Neural cell (in vitro differentiated cells): ENCODE data around the gene COL3A1. TPM values are rescaled to one million over a fixed set of nuclear protein-coding genes. Genes with fewer than 3 reads are reported as not detected.

Source experiments
- H2AFZ ChIP-seq: fragments of 200-600, 300-800 bp; sonication (generic), shearing (Covaris generic); 2 replicates; pipeline ENCODE4 v1.6.0; 2014; ENCODE audit warnings: low read depth, mild to moderate bottlenecking, antibody characterized with exemption, low read length, moderate library complexity
- H3F3A ChIP-seq: fragments of 200-600 bp; shearing (Covaris generic); 2 replicates; pipeline ENCODE4 v1.6.1; 2016; ENCODE audit warnings: mild to moderate bottlenecking, moderate library complexity, mixed read lengths, antibody characterized with exemption, low read length; ENCODE audit not compliant: insufficient read depth, poor library complexity, severe bottlenecking
- H3K27ac ChIP-seq: fragments of 200-600, 300-800 bp; sonication (generic), shearing (Covaris generic); 2 replicates; pipeline ENCODE4 v1.5.1; 2014; ENCODE audit warnings: mild to moderate bottlenecking, low read length, moderate library complexity
- H3K27me3 ChIP-seq: fragments of 300-800, 200-600 bp; sonication (generic), shearing (Covaris generic); 2 replicates; pipeline ENCODE4 v1.6.0; 2014; ENCODE audit warnings: mild to moderate bottlenecking, low read depth, low read length, moderate library complexity; ENCODE audit not compliant: insufficient read depth
- H3K36me3 ChIP-seq: fragments of 300-800, 200-600 bp; sonication (generic), shearing (Covaris generic); 2 replicates; pipeline ENCODE4 v1.5.1; 2014; ENCODE audit warnings: mild to moderate bottlenecking, antibody characterized with exemption, low read length, moderate library complexity; ENCODE audit not compliant: insufficient read depth
- H3K4me2 ChIP-seq: fragments of 300-800, 200-600 bp; sonication (generic), shearing (Covaris generic); 2 replicates; pipeline ENCODE4 v1.6.0; 2014; ENCODE audit warnings: mild to moderate bottlenecking, low read length
- H3K4me3 ChIP-seq: fragments of 300-800, 200-600 bp; sonication (generic), shearing (Covaris generic); 2 replicates; pipeline ENCODE4 v1.5.1; 2014; ENCODE audit warnings: mild to moderate bottlenecking, low read length, moderate library complexity
- H3K79me2 ChIP-seq: fragments of 200-600 bp; shearing (Covaris generic); replicated peaks from 2 replicates; pipeline ENCODE4 v1.6.0; 2014; ENCODE audit warnings: mild to moderate bottlenecking, low read length, moderate library complexity; ENCODE audit not compliant: insufficient read depth
- H3K9ac ChIP-seq: fragments of 300-800, 200-600 bp; sonication (generic), shearing (Covaris generic); 2 replicates; pipeline ENCODE4 v1.6.1; 2016; ENCODE audit warnings: mild to moderate bottlenecking, low read length, mixed read lengths
- H3K9me2 ChIP-seq: fragments of 200-600 bp; shearing (Covaris generic); 2 replicates; pipeline ENCODE4 v1.6.1; 2016; ENCODE audit warnings: mild to moderate bottlenecking, low read length, mixed read lengths; ENCODE audit not compliant: insufficient read depth
- H3K9me3 ChIP-seq: fragments of 200-600, 300-800 bp; sonication (generic), shearing (Covaris generic); 2 replicates; pipeline ENCODE4 v1.6.1; 2016; ENCODE audit warnings: mild to moderate bottlenecking, mixed run types, low read length, moderate library complexity, mixed read lengths
- H4K20me1 ChIP-seq: fragments of 200-600 bp; shearing (Covaris generic); 2 replicates; pipeline ENCODE4 v1.6.1; 2016; ENCODE audit warnings: mild to moderate bottlenecking, mixed run types; ENCODE audit not compliant: insufficient read depth
- CTCF ChIP-seq: fragments of 450-650 bp; IDR thresholded peaks from 2 replicates; pipeline ENCODE4 v1.5.1; 2014; ENCODE audit warnings: antibody characterized with exemption, mild to moderate bottlenecking, moderate library complexity; ENCODE audit not compliant: poor library complexity, severe bottlenecking
- EP300 ChIP-seq: fragments of 450-650 bp; conservative IDR thresholded peaks from 2 replicates; pipeline ENCODE4 v1.6.1; 2014; ENCODE audit warnings: antibody characterized with exemption, mild to moderate bottlenecking, moderate library complexity; ENCODE audit not compliant: poor library complexity, severe bottlenecking
- EZH2 ChIP-seq: fragments of 200-600, 300-800 bp; shearing (Covaris generic), sonication (generic); IDR thresholded peaks from 2 replicates; pipeline ENCODE4 v1.6.1; 2014; ENCODE audit warnings: antibody characterized with exemption, low read length, borderline replicate concordance, mild to moderate bottlenecking; ENCODE audit not compliant: insufficient read depth, poor library complexity, severe bottlenecking
- MXI1 ChIP-seq: fragments of 450-650 bp; conservative IDR thresholded peaks from 2 replicates; pipeline ENCODE4 v1.6.1; 2014; ENCODE audit warnings: antibody characterized with exemption, mild to moderate bottlenecking; ENCODE audit not compliant: poor library complexity, severe bottlenecking
- POLR2AphosphoS5 ChIP-seq: IDR thresholded peaks from 2 replicates; pipeline ENCODE4 v1.6.1; 2012
- RAD21 ChIP-seq: fragments of 450-650 bp; conservative IDR thresholded peaks from 2 replicates; pipeline ENCODE4 v1.6.1; 2014; ENCODE audit warnings: antibody characterized with exemption, mild to moderate bottlenecking, moderate library complexity
- REST ChIP-seq: IDR thresholded peaks from 2 replicates; pipeline ENCODE4 v1.6.1; 2012; ENCODE audit warnings: borderline replicate concordance
- SMC3 ChIP-seq: fragments of 450-650 bp; conservative IDR thresholded peaks from 2 replicates; pipeline ENCODE4 v1.6.1; 2014; ENCODE audit warnings: antibody characterized with exemption, mild to moderate bottlenecking, moderate library complexity; ENCODE audit not compliant: poor library complexity
- TAF1 ChIP-seq: IDR thresholded peaks from 2 replicates; pipeline ENCODE4 v1.6.1; 2012; ENCODE audit warnings: low read depth
- polyA plus RNA-seq: library from polyadenylated mRNA; depleted of rRNA; stranded (reverse); fragments of >200 nt; gene quantifications from 2 replicates; pipeline ENCODE4 v1.2.3, GENCODE V29; 2014

COL3A1 gene
- polyA plus RNA-seq, 1 donor from 2014 or later: 1.3 TPM

GRCh38 chr2:189015359-189015758 lies 41.2 kb downstream of the COL3A1 start:
- Histone ChIP-seq H3K4me2 (no peak overlapping the region), H3K36me3 (no peaks in the 10 kb centered on the region), H2AFZ (no peak overlapping the region), H4K20me1 (no peaks in the 10 kb centered on the region), H3K4me3 (no peak overlapping the region), H3K9ac (no peak overlapping the region), H3K27me3 (no peaks in the 10 kb centered on the region), H3K27ac (no peak overlapping the region), H3F3A (no peaks in the 10 kb centered on the region), H3K9me3 (no peaks in the 10 kb centered on the region), H3K79me2 (no peaks in the 10 kb centered on the region), H3K9me2 (no peaks in the 10 kb centered on the region)
- TF ChIP-seq EP300 (no peak), CTCF (no peak), MXI1 (no peak), TAF1 (no peak), POLR2AphosphoS5 (no peak), REST (no peak), SMC3 (no peak), EZH2 (no peak), RAD21 (no peak)

GRCh38 chr2:189016311-189016861 lies 42.2 kb downstream of the COL3A1 start:
- H3K27ac ChIP-seq: no peak overlapping the region
- H3K9ac ChIP-seq: no peak overlapping the region
- TF ChIP-seq REST (no peak), EP300 (no peak), POLR2AphosphoS5 (no peak), MXI1 (no peak), CTCF (no peak), EZH2 (no peak), TAF1 (no peak), SMC3 (no peak), RAD21 (no peak)
- no peaks in the 10 kb centered on the region for H3K9me3 ChIP-seq
- H3F3A ChIP-seq: no peaks in the 10 kb centered on the region
- no peaks in the 10 kb centered on the region for H3K36me3 ChIP-seq
- H3K4me3 ChIP-seq: no peak overlapping the region
- H3K79me2 ChIP-seq: no peaks in the 10 kb centered on the region
- H2AFZ ChIP-seq: no peak overlapping the region
- H3K9me2 ChIP-seq: no peaks in the 10 kb centered on the region
- no peak overlapping the region for H3K4me2 ChIP-seq
- no peaks in the 10 kb centered on the region for H3K27me3 ChIP-seq
- no peaks in the 10 kb centered on the region for H4K20me1 ChIP-seq
